ENCODE measurements around the gene ESF1. TPM values are rescaled to one million over a fixed set of nuclear protein-coding genes. Genes with fewer than 3 reads are reported as not detected.

ESF1 gene
- total RNA-seq, 4 donors from 2014 or later, result 4.7 to 21.9 (median 11.2) TPM

GRCh38 chr20:13821876-13822275 lies 37.2 kb upstream of the ESF1 start:
- intact Hi-C loops (cut with DNase I), result no loop called here
- peaks cover 0 to 24% (median 4%) of the 10 kb centered on the region in 3 donors for H3K36me3 ChIP-seq
- H3K4me1 ChIP-seq, result no peaks in the 10 kb centered on the region
- no peaks in the 10 kb centered on the region for H3K27me3 ChIP-seq
- H3K27ac ChIP-seq, result no peak overlapping the region
- DNase-seq, result no peak
- no peaks in the 10 kb centered on the region for H3K9me3 ChIP-seq
- H3K4me3 ChIP-seq, result no peak overlapping the region
- whole genome bisulfite sequencing, 2 donors, result 78 to 85% methylated on average over 7 of the region's 7 CpGs
- TF ChIP-seq CTCF (IDR thresholded peaks at IDR 0.05), result no peak

- Histone ChIP-seq H3K4me3 (no peak overlapping the region), H3K9me3 (no peaks in the 10 kb centered on the region), H3K36me3 (peaks cover 0 to 41% (median 4%) of the 10 kb centered on the region in 3 donors), H3K27me3 (no peaks in the 10 kb centered on the region), H3K4me1 (no peaks in the 10 kb centered on the region), H3K27ac (no peak overlapping the region)
- WGBS, 2 donors, result 28 to 39% methylated on average over 5 of the region's 5 CpGs
- TF ChIP-seq POLR2A (IDR thresholded peaks at IDR 0.05) (no peak), CTCF (IDR thresholded peaks at IDR 0.05) (peak; percentile 23 to 79 (median 68))
- no peak for DNase-seq
- intact Hi-C loops (cut with DNase I), result no loop called here
These were observed 35.3 kb upstream of the ESF1 start for GRCh38 chr20:13819885-13820645.

- no peak for TF ChIP-seq CTCF (IDR thresholded peaks at IDR 0.05)
- TF ChIP-seq POLR2A (IDR thresholded peaks at IDR 0.05), result no peak
These were observed 32.6 kb upstream of the ESF1 start for GRCh38 chr20:13817342-13817741.

GRCh38 chr20:13816757-13817156 lies 32.0 kb upstream of the ESF1 start:
- Histone ChIP-seq H3K4me3 (no peak overlapping the region), H3K36me3 (peaks cover 3 to 74% (median 4%) of the 10 kb centered on the region in 3 donors), H3K27ac (no peak overlapping the region), H3K4me1 (no peaks in the 10 kb centered on the region), H3K27me3 (no peaks in the 10 kb centered on the region), H3K9me3 (no peaks in the 10 kb centered on the region)
- DNase-seq, result no peak
- TF ChIP-seq POLR2A (IDR thresholded peaks at IDR 0.05), result no peak
- no peak for TF ChIP-seq CTCF (IDR thresholded peaks at IDR 0.05)
- intact Hi-C loops (cut with DNase I), result no loop called here
- 56 to 60% methylated on average over 3 of the region's 3 CpGs for WGBS, 2 donors

More at GRCh38 chr20:13817342-13817741, 32.6 kb upstream of the ESF1 start:
- no peak for DNase-seq
- Histone ChIP-seq H3K9me3 (no peaks in the 10 kb centered on the region), H3K36me3 (peaks cover 3 to 69% (median 4%) of the 10 kb centered on the region in 3 donors), H3K27me3 (no peaks in the 10 kb centered on the region), H3K4me1 (no peaks in the 10 kb centered on the region), H3K4me3 (no peak overlapping the region), H3K27ac (no peak overlapping the region)
- intact Hi-C loops (cut with DNase I), result no loop called here

GRCh38 chr20:13814672-13815071 lies 30.0 kb upstream of the ESF1 start:
- intact Hi-C loops (cut with DNase I), result no loop called here
- Histone ChIP-seq H3K27ac (no peak overlapping the region), H3K36me3 (peaks cover 5 to 91% (median 14%) of the 10 kb centered on the region in 3 donors), H3K4me3 (no peak overlapping the region), H3K4me1 (no peaks in the 10 kb centered on the region), H3K27me3 (no peaks in the 10 kb centered on the region), H3K9me3 (no peaks in the 10 kb centered on the region)
- DNase-seq, result no peak
- 93 to 94% methylated on average over 4 of the region's 4 CpGs for WGBS, 2 donors
- TF ChIP-seq POLR2A (IDR thresholded peaks at IDR 0.05), result no peak
- no peak for TF ChIP-seq CTCF (IDR thresholded peaks at IDR 0.05)

All from esophagus squamous epithelium (tissue), 5 donors.